B cell (primary cell): ENCODE measurements around the gene IFIT2. TPM values are rescaled to one million over a fixed set of nuclear protein-coding genes. Genes with fewer than 3 reads are reported as not detected.

Source experiments
- ATAC-seq: fragments of 200-7000 bp; cut with Tn5 transposase; one replicate; pipeline ENCODE4 v1.10.0; 2021; ENCODE audit warnings: low read depth, mild to moderate bottlenecking, moderate number of reproducible peaks, moderate library complexity
- CTCF ChIA-PET: fragments of 350-600 bp; sonication (Branson Sonifier 250); formaldehyde crosslinking; loops from one replicate; lab custom pipeline; 2021; ENCODE audit warnings: antibody characterized with exemption, inconsistent platforms; lab: Charles Lee
- POLR2A ChIA-PET: fragments of 350-600 bp; sonication (Branson Sonifier 250); formaldehyde crosslinking; loops from one replicate; lab custom pipeline; 2021; ENCODE audit warnings: antibody characterized with exemption; lab: Charles Lee
- DNase-seq: peaks from one replicate; pipeline ENCODE4 v3.0.0; 2013
- H2AFZ ChIP-seq: 2 replicates; pipeline ENCODE4 v1.6.1; 2012; ENCODE audit warnings: mild to moderate bottlenecking, low read depth, low read length; ENCODE audit not compliant: insufficient read depth, poor library complexity, severe bottlenecking
- H3K27ac ChIP-seq, 2 donors: 1 replicate in 1 of 2; 2 replicates in 1 of 2; pipeline ENCODE4 v1.5.1; 2012 to 2013; ENCODE audit warnings: low read length in 2 of 2, mild to moderate bottlenecking in 2 of 2, moderate library complexity in 1 of 2
- H3K27me3 ChIP-seq, 4 experiments: fragments of 200-600 bp in 1 of 4; sonication (generic) in 1 of 4; replicated peaks in 1 of 4; 1 replicate in 2 of 4; 2 replicates in 2 of 4; pipeline versions ENCODE4 v1.6.1 to v1.7.0; 2013 to 2016; ENCODE audit warnings: low read length in 3 of 4, mild to moderate bottlenecking in 2 of 4, mixed read lengths in 1 of 4, moderate library complexity in 1 of 4; ENCODE audit not compliant: insufficient read depth in 4 of 4, control insufficient read depth in 3 of 4; ENCODE audit errors: control extremely low read depth in 1 of 4
- H3K36me3 ChIP-seq, 2 experiments: replicated peaks in 1 of 2; 1 replicate in 1 of 2; 2 replicates in 1 of 2; pipeline versions ENCODE4 v1.6.1 to v1.7.1; 2013; ENCODE audit warnings: low read length in 1 of 2; ENCODE audit not compliant: insufficient read depth in 2 of 2, control insufficient read depth in 1 of 2; ENCODE audit errors: control extremely low read depth in 1 of 2, extremely low read depth in 1 of 2
- H3K4me1 ChIP-seq, 2 donors: fragments of 200-600 bp in 1 of 2; sonication (generic) in 1 of 2; 1 replicate in 1 of 2; 2 replicates in 1 of 2; pipeline versions ENCODE4 v1.5.1 to v1.6.1; 2013 to 2017; ENCODE audit warnings: low read length in 2 of 2; ENCODE audit not compliant: control insufficient read depth in 2 of 2, insufficient read depth in 2 of 2
- H3K4me2 ChIP-seq: replicated peaks from 2 replicates; pipeline ENCODE3; 2012; ENCODE audit warnings: mild to moderate bottlenecking, low read depth, low read length; ENCODE audit not compliant: poor library complexity, severe bottlenecking
- H3K4me3 ChIP-seq, 5 experiments: fragments of 200-600 bp in 1 of 5; sonication (generic) in 1 of 5; 1 replicate in 3 of 5; 2 replicates in 2 of 5; pipeline versions ENCODE4 v1.5.1 to v1.7.0; 2011 to 2016; ENCODE audit warnings: low read length in 4 of 5, mild to moderate bottlenecking in 4 of 5, low read depth in 2 of 5, control low read depth in 1 of 5, moderate library complexity in 1 of 5; ENCODE audit not compliant: insufficient read depth in 1 of 5; ENCODE audit errors: control extremely low read depth in 1 of 5, extremely low read depth in 1 of 5
- H3K79me2 ChIP-seq: fragments of 200-600 bp; sonication (generic); one replicate; pipeline ENCODE4 v1.6.0; 2016; ENCODE audit warnings: low read length; ENCODE audit not compliant: control insufficient read depth, insufficient read depth
- H3K9ac ChIP-seq: fragments of 200-600 bp; sonication (generic); 2 replicates; pipeline ENCODE4 v1.6.1; 2017; ENCODE audit warnings: mild to moderate bottlenecking, low read length, moderate library complexity
- H3K9me3 ChIP-seq, 3 donors: one replicate each; pipeline versions ENCODE4 v1.6.1 to v1.7.1; 2013; ENCODE audit warnings: low read length in 2 of 3; ENCODE audit not compliant: control insufficient read depth in 2 of 3, insufficient read depth in 1 of 3; ENCODE audit errors: control extremely low read depth in 1 of 3
- H4K20me1 ChIP-seq: 2 replicates; pipeline ENCODE4 v1.6.0; 2012; ENCODE audit warnings: mild to moderate bottlenecking, low read length; ENCODE audit not compliant: insufficient read depth, control insufficient read depth, poor library complexity, severe bottlenecking
- H3K27ac Mint-ChIP-seq: one replicate; pipeline ENCODE4 v1.8.0; 2021; ENCODE audit warnings: mixed read lengths
- H3K27me3 Mint-ChIP-seq: one replicate; pipeline ENCODE4 v1.8.0; 2021; ENCODE audit warnings: mixed read lengths
- H3K4me1 Mint-ChIP-seq: one replicate; pipeline ENCODE4 v1.8.0; 2021; ENCODE audit warnings: mixed read lengths
- H3K4me3 Mint-ChIP-seq: one replicate; pipeline ENCODE4 v1.8.0; 2021; ENCODE audit warnings: mixed read lengths
- H3K9me3 Mint-ChIP-seq: one replicate; pipeline ENCODE4 v1.8.0; 2022; ENCODE audit warnings: mixed read lengths; ENCODE audit not compliant: insufficient read depth
- CTCF ChIP-seq: fragments of 200-600 bp; IDR thresholded peaks from one replicate; pipeline ENCODE4 v1.8.0; 2022; ENCODE audit warnings: antibody characterized with exemption, mild to moderate bottlenecking
- EZH2 ChIP-seq: IDR thresholded peaks from 2 replicates; pipeline ENCODE4 v1.6.1; 2012; ENCODE audit warnings: borderline replicate concordance, low read depth, mild to moderate bottlenecking, moderate library complexity, low read length; ENCODE audit not compliant: insufficient read depth, poor library complexity, severe bottlenecking
- whole genome bisulfite sequencing: methylation state at CpG from one replicate; pipeline ENCODE4 v1.1.5; 2013; ENCODE audit warnings: missing lambda C conversion rate; ENCODE audit not compliant: insufficient coverage; 5-methylcytosine and 5-hydroxymethylcytosine counted together
- intact Hi-C: fragments of 100-400 bp; cut with micrococcal nuclease; formaldehyde crosslinking; loops from one replicate; pipeline ENCODE4 v1.10.0; 2022
- polyA plus RNA-seq: library from polyadenylated mRNA; depleted of rRNA; stranded (reverse); fragments of >200 nt; gene quantifications from 2 replicates; pipeline ENCODE4 v1.2.3, GENCODE V29; 2012
- total RNA-seq, 2 donors: library from RNA; stranded (reverse); fragments of 120-200 nt in 1 of 2; gene quantifications; 1 replicate in 1 of 2; 2 replicates in 1 of 2; pipeline versions ENCODE4 v1.2.3 to v1.2.4, GENCODE V29; 2013 to 2022

IFIT2 gene
- total and polyA plus RNA-seq, 2 donors (not counting 1 experiment from before 2014, with no cell fraction given) = 3.6 to 12.4 TPM

- Mint-ChIP-seq H3K27ac (no peak overlapping the region), H3K27me3 (no peaks in the 10 kb centered on the region), H3K4me1 (peaks cover 2% of the 10 kb centered on the region), H3K4me3 (no peak overlapping the region), H3K9me3 (no peaks in the 10 kb centered on the region)
- intact Hi-C loops = no loop called here
- WGBS = 20% methylated on average over 1 of the region's 6 CpGs
- DNase-seq = no peak
- Histone ChIP-seq H3K4me3 (no peak overlapping the region), H3K4me2 (no peak overlapping the region), H3K4me1 (no peaks in the 10 kb centered on the region), H3K9me3 (no peaks in the 10 kb centered on the region), H4K20me1 (no peaks in the 10 kb centered on the region), H3K9ac (no peak overlapping the region), H2AFZ (no peak overlapping the region), H3K27ac (no peak overlapping the region), H3K79me2 (no peaks in the 10 kb centered on the region), H3K36me3 (no peaks in the 10 kb centered on the region), H3K27me3 (no peaks in the 10 kb centered on the region)
- ChIA-PET CTCF (interaction anchor here (0.9 kb wide), 1 partner anchor 86 kb away, joined by 4 read pairs; no protein-coding TSS in a partner anchor), POLR2A (no interaction called here)
- no peak for TF ChIP-seq EZH2
- no peak for TF ChIP-seq CTCF
- no peak for ATAC-seq
These were observed 18.6 kb upstream of the IFIT2 start for GRCh38 chr10:89283025-89283935.

- Mint-ChIP-seq H3K4me3 (no peak overlapping the region), H3K4me1 (peaks cover 2% of the 10 kb centered on the region), H3K27me3 (no peaks in the 10 kb centered on the region), H3K27ac (no peak overlapping the region), H3K9me3 (no peaks in the 10 kb centered on the region)
- H3K27me3 ChIP-seq = no peaks in the 10 kb centered on the region
- DNase-seq = no peak
- H3K4me2 ChIP-seq = no peak overlapping the region
- 90% methylated on average over 2 of the region's 4 CpGs for whole genome bisulfite sequencing
- no peak overlapping the region for H3K27ac ChIP-seq
- no peak for TF ChIP-seq EZH2
- TF ChIP-seq CTCF = no peak
- H3K4me3 ChIP-seq = no peak overlapping the region
- no peaks in the 10 kb centered on the region for H3K4me1 ChIP-seq
- intact Hi-C loops = no loop called here
- H3K79me2 ChIP-seq = no peaks in the 10 kb centered on the region
- H3K9me3 ChIP-seq = no peaks in the 10 kb centered on the region
- no peak overlapping the region for H2AFZ ChIP-seq
- ChIA-PET CTCF (interaction anchor here (0.9 kb wide), 1 partner anchor 85 kb away, joined by 4 read pairs; no protein-coding TSS in a partner anchor), POLR2A (no interaction called here)
- ATAC-seq = no peak
- H3K36me3 ChIP-seq = no peaks in the 10 kb centered on the region
- no peak overlapping the region for H3K9ac ChIP-seq
- H4K20me1 ChIP-seq = no peaks in the 10 kb centered on the region
These were observed 17.8 kb upstream of the IFIT2 start for GRCh38 chr10:89283936-89284475.
